Mesothelial cell of epicardium (in vitro differentiated cells): ENCODE results near the gene SAMD13. TPM values are rescaled to one million over a fixed set of nuclear protein-coding genes. Genes with fewer than 3 reads are reported as not detected.

Experiments
- DNase-seq, 2 experiments: peaks; one replicate each; pipeline ENCODE4 v3.0.0; 2021; ENCODE audit warnings: low spot score in 2 of 2; ENCODE audit not compliant: unreplicated experiment in 2 of 2
- H3K27ac Mint-ChIP-seq: 2 replicates; pipeline ENCODE4 v1.8.0; 2021; ENCODE audit warnings: mixed read lengths
- H3K27me3 Mint-ChIP-seq: 2 replicates; pipeline ENCODE4 v1.8.0; 2021; ENCODE audit warnings: low read depth, mixed read lengths
- H3K36me3 Mint-ChIP-seq: 2 replicates; pipeline ENCODE4 v1.8.0; 2021; ENCODE audit warnings: mixed read lengths
- H3K4me1 Mint-ChIP-seq: 2 replicates; pipeline ENCODE4 v1.8.0; 2021; ENCODE audit warnings: mixed read lengths
- H3K4me3 Mint-ChIP-seq: 2 replicates; pipeline ENCODE4 v1.8.0; 2021; ENCODE audit warnings: mild to moderate bottlenecking, moderate library complexity, mixed read lengths
- H3K9me3 Mint-ChIP-seq: 2 replicates; pipeline ENCODE4 v1.8.0; 2021; ENCODE audit warnings: mixed read lengths
- CTCF ChIP-seq: fragments of 200-600 bp; sonication (generic); IDR thresholded peaks from one replicate; pipeline ENCODE4 v1.5.0; 2021; ENCODE audit warnings: antibody characterized with exemption; ENCODE audit not compliant: unreplicated experiment
- total RNA-seq: library from RNA; stranded (reverse); gene quantifications from 3 replicates; pipeline ENCODE4 v1.2.1, GENCODE V29; 2021

SAMD13 gene
- total RNA-seq, 1 donor from 2014 or later: 3.6 TPM

- TF ChIP-seq CTCF: no peak
- Mint-ChIP-seq H3K4me1 (peaks cover 15% of the 10 kb centered on the region), H3K9me3 (no peaks in the 10 kb centered on the region)
Measured at GRCh38 chr1:84379138-84379916, 77.8 kb downstream of the SAMD13 start.

GRCh38 chr1:84379917-84380180 is 78.3 kb downstream of the SAMD13 start:
- H3K27ac Mint-ChIP-seq: no peak overlapping the region
- H3K9me3 Mint-ChIP-seq: no peaks in the 10 kb centered on the region
- TF ChIP-seq CTCF: no peak
- H3K4me1 Mint-ChIP-seq: peaks cover 15% of the 10 kb centered on the region
- DNase-seq: no peak
- no peak overlapping the region for H3K4me3 Mint-ChIP-seq
- H3K36me3 Mint-ChIP-seq: no peaks in the 10 kb centered on the region
- no peaks in the 10 kb centered on the region for H3K27me3 Mint-ChIP-seq

More at GRCh38 chr1:84379138-84379916, 77.8 kb downstream of the SAMD13 start:
- H3K27me3 Mint-ChIP-seq: no peaks in the 10 kb centered on the region
- DNase-seq: no peak
- no peak overlapping the region for H3K4me3 Mint-ChIP-seq
- H3K36me3 Mint-ChIP-seq: no peaks in the 10 kb centered on the region
- no peak overlapping the region for H3K27ac Mint-ChIP-seq

DNA sequence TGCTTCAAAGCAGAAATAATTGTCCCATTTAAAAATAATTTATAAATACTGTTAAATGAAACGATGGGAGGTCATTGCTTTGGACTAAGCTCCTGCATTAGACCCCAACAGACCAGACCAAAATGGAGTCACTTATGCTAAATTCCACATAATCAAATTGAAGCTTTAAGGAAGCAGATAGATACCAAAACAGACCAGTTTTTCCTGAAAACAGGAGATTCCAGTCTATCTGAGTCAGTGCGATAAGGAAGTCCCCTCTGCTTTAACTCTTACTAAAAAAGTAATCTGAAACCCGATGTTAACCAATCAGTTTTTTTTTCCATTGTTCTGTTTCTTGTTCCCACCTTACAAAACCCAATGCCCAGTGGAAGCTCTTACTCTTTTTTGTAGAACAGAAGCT is 80.6 kb downstream of the SAMD13 start:
- Mint-ChIP-seq H3K27me3 (no peaks in the 10 kb centered on the region), H3K27ac (peak overlapping the region; percentile 48), H3K36me3 (no peaks in the 10 kb centered on the region), H3K4me1 (peaks cover 16% of the 10 kb centered on the region), H3K9me3 (no peaks in the 10 kb centered on the region), H3K4me3 (no peak overlapping the region)
- no peak for TF ChIP-seq CTCF
- no peak for DNase-seq

DNA sequence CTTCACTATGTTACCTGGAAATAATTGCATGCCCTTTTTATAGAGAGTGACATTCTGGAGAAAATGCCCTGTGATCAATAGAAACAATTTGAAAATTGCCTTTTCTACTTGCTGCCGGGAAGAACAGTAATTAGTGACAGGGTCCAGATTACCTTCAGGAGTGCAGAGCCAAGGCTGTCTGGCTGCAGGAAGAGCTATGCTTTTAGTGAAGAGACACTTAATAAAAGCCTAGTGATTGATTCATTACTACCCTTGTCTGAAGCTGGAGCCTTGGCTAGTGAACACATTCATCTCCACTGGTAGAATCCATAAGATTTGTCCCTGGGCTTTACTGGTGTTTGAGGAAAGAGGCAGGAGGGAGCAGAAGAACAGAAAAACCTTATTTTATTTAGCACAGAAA is 83.8 kb downstream of the SAMD13 start:
- H3K36me3 Mint-ChIP-seq: no peaks in the 10 kb centered on the region
- DNase-seq: no peak
- H3K27me3 Mint-ChIP-seq: no peaks in the 10 kb centered on the region
- peaks cover 19% of the 10 kb centered on the region for H3K4me1 Mint-ChIP-seq
- H3K27ac Mint-ChIP-seq: no peak overlapping the region
- TF ChIP-seq CTCF: no peak
- H3K4me3 Mint-ChIP-seq: no peak overlapping the region
- H3K9me3 Mint-ChIP-seq: no peaks in the 10 kb centered on the region

DNA sequence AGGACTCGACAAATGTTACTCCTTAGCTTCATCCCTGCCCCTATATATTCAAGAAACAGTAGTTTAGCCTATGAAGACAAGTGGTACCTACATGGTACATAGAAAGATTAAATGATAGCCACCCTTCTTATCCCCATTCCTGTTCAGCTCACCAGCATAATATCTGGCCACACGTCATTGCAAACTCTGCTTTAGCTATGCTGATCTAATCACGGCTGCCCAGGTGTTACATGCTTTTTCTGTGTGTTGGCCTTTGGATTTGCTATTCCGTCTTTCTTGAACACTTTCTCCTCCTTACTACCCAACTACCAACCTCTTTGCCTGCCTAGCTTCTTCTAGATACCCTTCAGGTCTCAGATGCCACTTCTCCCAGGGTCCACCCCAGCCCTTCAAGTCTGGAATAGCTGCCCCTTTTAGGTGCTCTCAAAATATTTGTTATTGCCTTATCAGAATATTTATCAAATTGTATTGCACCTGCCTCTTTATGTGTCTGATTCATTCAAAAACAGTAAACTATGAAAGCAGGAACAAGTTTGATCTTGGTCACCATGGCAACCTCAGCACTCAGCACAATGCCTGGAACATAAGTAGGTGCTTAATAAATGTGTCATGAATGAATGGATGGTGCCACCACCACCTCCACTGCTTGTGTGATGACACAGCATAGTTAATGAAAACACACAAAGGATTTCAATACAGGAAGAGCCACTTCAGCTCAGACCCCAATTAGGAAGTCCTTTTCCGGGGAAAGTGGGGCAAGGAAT is 85.4 kb downstream of the SAMD13 start:
- DNase-seq: no peak
- Mint-ChIP-seq H3K36me3 (no peaks in the 10 kb centered on the region), H3K9me3 (no peaks in the 10 kb centered on the region), H3K4me3 (no peak overlapping the region), H3K27ac (no peak overlapping the region), H3K27me3 (no peaks in the 10 kb centered on the region), H3K4me1 (peaks cover 20% of the 10 kb centered on the region)
- no peak for TF ChIP-seq CTCF
